GM21381 (cell line): Measurements from ENCODE around the gene ATPAF1.
"Not testable (repeated sequence)": the region's sequence is repeated elsewhere in the genome, so short reads cannot be mapped to it uniquely, and the experiment has no call there.

Experiments used
- ATAC-seq: cut with Tn5 transposase; IDR thresholded peaks from one replicate; pipeline ENCODE4 v1.9.1; 2021; ENCODE audit warnings: mild to moderate bottlenecking, moderate library complexity; ENCODE audit not compliant: unreplicated experiment

ATPAF1 gene

GRCh38 chr1:46667782-46668760, at the start of gene ATPAF1:
Gene ATPAF1, minus strand, starts transcription at chr1:46668364. Its CDS starts 42 bp downstream, at chr1:46668322.
- ATAC-seq: peak; percentile 75

- ATAC-seq: no peak
Measured at GRCh38 chr1:46717654-46718053, 49.5 kb upstream of the ATPAF1 start.

DNA sequence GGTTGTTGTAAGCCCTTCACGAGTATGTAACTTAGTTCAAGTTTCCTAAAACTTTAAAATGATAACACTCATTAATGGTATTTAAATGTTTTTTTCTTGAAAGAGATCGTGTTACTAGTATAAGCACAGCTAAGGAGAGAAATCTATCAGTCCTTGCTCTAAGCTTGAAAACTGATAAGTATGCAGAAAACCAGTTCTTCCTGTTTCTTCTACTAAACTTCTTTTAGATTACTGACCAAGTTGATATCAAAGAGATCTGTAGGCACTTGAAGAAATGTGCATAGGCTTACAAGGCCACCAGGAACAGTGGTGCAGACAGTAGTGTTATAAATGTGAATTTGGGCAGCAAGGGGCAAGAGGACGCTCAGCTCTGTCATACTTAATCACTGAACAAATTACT, 46.8 kb upstream of the ATPAF1 start:
- no peak for ATAC-seq

DNA sequence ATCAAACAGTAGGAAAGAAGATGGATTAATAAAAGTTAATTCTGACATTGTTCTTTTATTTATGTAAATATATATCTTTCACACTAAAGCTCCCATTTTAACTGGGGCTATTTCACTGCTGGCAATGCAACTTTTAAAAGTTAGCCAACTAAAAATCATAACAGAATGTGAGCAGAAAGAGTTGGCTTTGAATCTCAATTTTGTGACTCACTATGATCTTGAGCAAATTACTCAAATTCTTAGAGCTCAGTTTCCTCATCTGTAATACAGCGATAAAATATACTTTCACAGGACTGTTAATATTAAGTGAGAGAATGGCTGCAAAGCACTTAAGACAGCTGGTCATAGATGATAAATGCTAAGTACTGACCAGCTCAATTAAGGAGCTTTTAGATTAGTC, 40.0 kb upstream of the ATPAF1 start:
- ATAC-seq: no peak

- ATAC-seq: no peak
Measured at GRCh38 chr1:46705408-46705807, 37.2 kb upstream of the ATPAF1 start.

- ATAC-seq: no peak
Measured at GRCh38 chr1:46703927-46704641, 35.9 kb upstream of the ATPAF1 start.

DNA sequence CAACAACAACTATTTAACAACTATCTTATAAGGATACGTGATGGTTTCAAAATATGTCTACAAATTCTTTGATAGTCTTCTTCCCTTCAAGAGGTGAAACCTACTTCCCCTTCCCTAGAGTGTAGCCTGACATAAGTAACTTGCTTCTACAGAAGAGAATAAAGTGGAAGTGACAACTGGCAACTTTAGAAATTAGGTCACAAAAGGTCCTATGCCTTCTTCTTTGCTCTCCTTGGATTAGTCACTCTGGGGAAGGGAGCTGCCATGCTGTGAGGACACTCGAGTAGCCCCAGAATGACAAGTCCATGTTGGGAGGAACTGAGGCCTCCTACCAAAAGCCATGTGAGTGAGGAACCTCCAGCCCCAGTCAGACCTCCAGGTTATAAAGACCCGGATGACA, 31.5 kb upstream of the ATPAF1 start:
- ATAC-seq: no peak

GRCh38 chr1:46697053-46697452, 28.9 kb upstream of the ATPAF1 start:
- ATAC-seq: no peak

DNA sequence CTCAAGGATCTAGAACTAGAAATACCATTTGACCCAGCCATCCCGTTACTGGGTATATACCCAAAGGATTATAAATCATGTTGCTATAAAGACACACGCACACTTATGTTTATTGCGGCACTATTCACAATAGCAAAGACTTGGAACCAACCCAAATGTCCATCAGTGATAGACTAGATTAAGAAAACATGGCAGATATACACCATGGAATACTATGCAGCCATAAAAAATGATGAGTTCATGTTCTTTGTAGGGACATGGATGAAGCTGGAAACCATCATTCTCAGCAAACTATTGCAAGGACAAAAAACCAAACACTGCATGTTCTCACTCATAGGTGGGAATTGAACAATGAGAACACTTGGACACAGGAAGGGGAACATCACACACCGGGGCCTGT, 26.5 kb upstream of the ATPAF1 start:
- ATAC-seq: not testable (repeated sequence)

DNA sequence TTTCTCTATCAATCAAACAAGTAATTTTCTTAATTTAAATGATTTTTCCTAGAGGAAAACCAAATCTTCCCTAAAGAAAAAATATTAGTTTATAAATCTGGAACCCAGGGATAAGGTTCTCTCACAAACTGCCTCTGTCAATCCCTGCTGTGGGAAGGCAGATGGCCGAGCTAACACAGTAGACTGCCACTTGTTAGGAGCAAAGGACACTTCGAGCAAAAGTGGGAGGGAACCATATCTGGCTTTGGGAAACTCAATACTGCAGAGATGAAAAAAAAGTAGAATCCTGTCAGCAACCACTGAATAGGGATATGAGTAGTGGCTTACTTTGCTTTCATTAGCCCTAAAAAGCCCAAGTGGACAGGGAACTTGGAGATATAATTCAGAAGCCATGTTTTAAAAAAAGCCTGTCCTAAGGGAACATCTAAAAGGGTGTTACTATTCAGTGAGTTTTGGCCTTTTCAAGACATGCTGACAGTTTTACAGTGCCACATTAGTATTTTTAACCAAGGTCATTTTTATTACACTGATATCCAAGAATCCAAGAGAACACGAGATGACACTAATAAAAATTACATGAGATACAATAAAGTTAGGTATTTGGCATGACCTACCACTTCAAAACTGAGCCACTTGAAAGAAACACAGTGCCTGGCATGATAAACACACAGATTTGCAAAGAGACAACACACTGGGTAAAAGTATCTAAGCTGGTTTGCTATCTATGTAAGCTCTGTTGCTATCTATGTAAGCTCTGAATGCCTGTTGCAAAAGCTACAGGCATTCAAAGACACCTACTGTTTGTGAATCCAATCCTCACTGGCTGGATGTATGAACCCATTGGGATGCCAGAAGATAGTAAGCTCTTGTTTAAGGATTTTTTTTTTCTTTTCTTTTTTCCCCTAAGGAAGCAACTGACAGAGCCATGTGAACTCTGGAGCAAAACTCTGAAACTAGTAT, 24.9 kb upstream of the ATPAF1 start:
- ATAC-seq: no peak

DNA sequence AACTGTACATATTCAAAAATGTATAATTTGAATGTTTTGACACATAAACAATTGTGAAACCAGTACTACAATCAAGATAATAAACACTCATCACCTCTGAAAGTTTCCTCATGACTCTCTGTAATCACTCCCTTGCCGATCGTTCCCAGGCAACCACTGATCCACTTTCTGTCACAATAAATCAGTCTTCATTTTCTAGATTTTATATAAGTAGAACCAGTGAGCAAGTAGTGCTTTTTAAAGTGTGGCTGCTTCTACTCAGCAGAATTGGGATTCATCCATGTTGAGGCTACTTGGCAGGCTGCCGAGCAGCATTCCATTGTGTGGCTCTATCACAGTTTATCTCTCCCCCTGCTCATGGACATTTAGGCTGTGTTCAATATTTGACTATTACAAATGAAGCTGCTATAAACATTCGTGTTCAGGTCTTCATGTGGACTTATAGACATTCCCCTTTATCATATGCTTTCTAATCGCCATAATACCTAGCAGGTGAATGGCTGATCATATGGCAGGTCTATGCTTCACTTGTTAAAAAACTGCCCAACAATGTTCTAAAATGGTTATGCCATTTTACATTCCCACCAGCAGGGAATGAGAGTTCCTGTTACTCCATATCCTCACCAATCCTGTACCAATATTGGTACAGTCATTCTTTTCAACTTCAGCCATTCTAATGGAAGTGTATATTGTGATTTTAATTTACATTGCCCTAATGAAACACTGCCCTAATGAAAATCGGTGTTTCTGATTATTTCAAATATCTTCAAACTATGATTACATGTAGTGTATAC, 24.0 kb upstream of the ATPAF1 start:
- no peak for ATAC-seq

DNA sequence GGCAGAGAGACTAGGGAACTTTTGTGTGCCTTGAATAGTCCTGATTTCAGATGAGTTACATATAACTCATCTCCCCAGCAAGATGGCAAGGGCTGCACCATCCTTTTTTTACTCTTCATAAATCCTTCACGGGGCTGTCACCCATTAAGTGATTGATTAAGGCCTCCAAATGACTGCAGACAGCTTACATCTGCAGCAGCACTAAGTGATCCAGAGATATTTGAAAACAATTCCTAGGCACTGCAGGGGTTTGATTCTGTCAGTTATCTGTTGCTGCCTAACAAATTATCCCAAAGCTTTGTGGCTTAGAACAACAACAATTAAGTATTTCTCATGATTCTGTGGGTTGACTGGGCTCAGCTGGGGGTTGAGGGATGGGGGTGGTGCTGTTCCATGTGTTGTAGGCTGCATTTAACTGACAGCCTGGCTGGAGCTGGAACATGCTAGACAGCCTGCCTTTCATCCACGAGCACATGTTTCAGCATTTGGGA, 22.8 kb upstream of the ATPAF1 start:
- no peak for ATAC-seq

DNA sequence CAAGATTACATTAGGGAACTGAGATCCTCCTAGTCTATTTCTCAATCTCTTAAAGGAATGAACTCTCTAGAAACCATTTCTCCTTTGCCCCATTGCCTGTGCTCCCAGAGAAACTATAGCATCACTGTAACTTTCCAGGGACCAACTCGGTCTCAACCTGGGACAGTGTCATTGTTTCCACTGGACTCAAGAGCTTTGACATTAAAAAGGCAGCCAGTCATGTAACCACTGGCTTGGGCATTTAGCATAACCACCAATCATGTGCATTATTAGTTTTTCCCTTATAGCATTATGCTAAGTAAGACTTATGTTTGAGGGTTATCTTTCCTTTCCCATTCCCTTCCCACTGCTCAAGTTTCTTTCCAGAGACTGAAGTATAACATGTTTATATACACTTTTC, 21.7 kb upstream of the ATPAF1 start:
- ATAC-seq: no peak

GRCh38 chr1:46689356-46689755, 21.2 kb upstream of the ATPAF1 start:
- no peak for ATAC-seq

DNA sequence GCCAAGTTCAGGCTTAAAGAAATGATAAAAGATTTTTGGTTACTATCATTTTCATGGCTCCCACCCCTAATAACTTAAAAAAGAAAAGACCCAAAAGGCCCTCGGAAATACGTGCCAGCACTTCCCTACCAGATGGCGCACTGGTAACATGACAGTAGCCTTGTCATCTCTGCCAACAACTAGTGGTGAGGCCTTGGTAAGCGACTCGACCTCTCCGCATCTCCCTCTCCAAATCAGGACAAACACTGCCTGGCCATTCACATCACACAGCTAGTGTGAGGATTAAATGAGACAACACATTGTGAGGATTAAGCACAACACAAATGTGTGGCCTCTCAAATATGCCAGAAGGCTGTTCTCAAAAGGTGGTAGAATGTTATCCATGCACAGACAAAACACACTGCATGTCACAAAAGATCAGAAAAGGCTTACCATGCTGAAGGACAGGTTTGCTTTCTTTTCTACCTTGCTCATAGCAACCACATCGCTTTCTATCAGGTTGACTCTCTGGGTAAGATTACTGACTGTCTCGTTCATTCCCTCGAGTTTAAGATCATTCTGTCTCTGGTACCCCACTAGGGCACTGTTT, 19.9 kb upstream of the ATPAF1 start:
- ATAC-seq: no peak

DNA sequence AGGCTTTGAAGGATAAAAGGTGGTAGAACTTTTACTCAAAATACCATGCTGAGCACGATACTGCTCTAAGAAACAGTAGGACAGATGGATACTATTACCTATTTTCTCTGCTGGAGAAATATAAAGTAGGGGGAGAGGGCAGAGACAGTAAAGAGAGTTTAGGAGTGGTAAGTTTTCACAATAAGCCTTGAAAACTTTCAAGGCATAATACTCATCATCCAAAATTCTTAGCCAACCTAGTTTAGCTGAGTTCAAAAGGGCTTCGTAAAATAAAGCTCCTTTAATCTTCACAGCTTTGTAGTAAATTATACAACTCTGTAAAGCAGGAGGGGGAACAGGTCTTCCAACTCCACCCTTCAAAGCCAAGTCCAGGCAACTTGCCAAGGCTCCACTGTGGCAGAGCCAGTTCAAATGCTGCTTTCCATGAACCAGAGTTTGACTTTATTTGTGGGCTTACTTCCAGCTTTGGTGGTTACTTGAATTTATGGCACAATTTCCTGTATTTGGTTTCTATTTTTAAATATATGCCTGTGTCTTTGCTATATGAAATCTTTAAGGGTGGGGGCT, 19.0 kb upstream of the ATPAF1 start:
- no peak for ATAC-seq

- no peak for ATAC-seq
Measured at GRCh38 chr1:46686255-46686654, 18.1 kb upstream of the ATPAF1 start.

DNA sequence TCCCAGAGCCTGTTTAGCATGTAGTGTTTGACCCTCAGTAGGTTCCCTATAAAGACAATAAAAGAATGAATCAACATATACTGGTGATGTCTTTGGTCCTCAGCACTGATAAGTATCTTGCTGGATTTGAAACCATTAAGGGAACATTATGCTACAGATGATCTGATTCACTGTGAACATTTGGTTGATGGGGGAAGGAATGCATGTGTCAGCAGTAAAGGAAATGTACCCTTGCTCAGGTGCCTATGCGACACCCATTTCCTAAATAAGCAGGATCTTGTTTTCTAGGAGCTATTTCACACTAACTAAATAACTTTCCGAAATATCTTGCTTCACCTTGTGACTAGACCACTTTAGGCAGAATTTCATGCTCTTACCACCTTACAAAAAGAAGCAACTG, 16.5 kb upstream of the ATPAF1 start:
- no peak for ATAC-seq

DNA sequence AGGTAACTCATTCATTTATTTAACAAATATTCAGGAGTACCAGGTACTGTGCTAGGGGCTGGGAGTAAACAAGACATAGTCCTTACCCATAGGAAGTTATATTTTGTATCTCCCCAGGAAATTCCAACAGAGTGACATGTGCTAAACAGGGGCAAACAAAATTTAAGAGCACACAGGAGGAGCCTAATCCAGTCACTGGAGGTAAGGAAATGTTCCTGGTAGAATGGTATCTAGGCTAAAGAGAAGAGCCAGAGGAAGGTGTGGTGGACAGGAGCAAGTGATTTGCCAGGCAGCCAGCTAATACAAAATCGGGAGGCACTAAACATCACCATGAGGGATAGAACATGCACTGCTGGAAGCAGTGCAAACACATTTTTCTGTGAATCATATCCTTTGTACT, 13.9 kb upstream of the ATPAF1 start:
- ATAC-seq: no peak
